CD4-positive, alpha-beta memory T cell (primary cell): ENCODE measurements around the gene MGAM2. TPM values are rescaled to one million over a fixed set of nuclear protein-coding genes. Genes with fewer than 3 reads are reported as not detected.

Experiments used
- CTCF ChIA-PET: fragments of 350-600 bp; sonication (Branson Sonifier 250); formaldehyde crosslinking; loops from one replicate; lab custom pipeline; 2021; ENCODE audit warnings: inconsistent platforms; ENCODE audit not compliant: partially characterized antibody; lab: Charles Lee
- POLR2A ChIA-PET: fragments of 350-600 bp; sonication (Branson Sonifier 250); formaldehyde crosslinking; loops from one replicate; lab custom pipeline; 2021; ENCODE audit not compliant: partially characterized antibody; lab: Charles Lee
- DNase-seq, 5 donors: peaks; one replicate each; pipeline versions ENCODE4 v3.0.0 to v3.0.0-alpha.2; 2020 to 2022; ENCODE audit warnings: mixed read lengths in 1 of 5
- H3K27ac ChIP-seq: one replicate; pipeline ENCODE4 v1.7.0; 2013; ENCODE audit warnings: low read depth, low read length
- H3K27me3 ChIP-seq: 2 replicates; pipeline ENCODE4 v1.7.0; 2013; ENCODE audit warnings: mild to moderate bottlenecking, low read length, moderate library complexity; ENCODE audit not compliant: insufficient read depth
- H3K36me3 ChIP-seq: 2 replicates; pipeline ENCODE4 v1.7.0; 2013; ENCODE audit warnings: mild to moderate bottlenecking, low read length, moderate library complexity; ENCODE audit not compliant: insufficient read depth
- H3K4me1 ChIP-seq: 2 replicates; pipeline ENCODE4 v1.7.0; 2013; ENCODE audit warnings: mild to moderate bottlenecking, low read length, moderate library complexity; ENCODE audit not compliant: insufficient read depth
- H3K4me3 ChIP-seq, 2 donors: one replicate each; pipeline ENCODE4 v1.7.0; 2013; ENCODE audit warnings: low read length in 2 of 2, mild to moderate bottlenecking in 1 of 2
- H3K9me3 ChIP-seq, 2 donors: one replicate each; pipeline ENCODE4 v1.7.0; 2013; ENCODE audit warnings: low read length in 2 of 2, control low read depth in 1 of 2; ENCODE audit not compliant: control insufficient read depth in 1 of 2
- H3K27ac Mint-ChIP-seq, 7 donors: one replicate each; pipeline ENCODE4 v1.8.0; 2020 to 2021; ENCODE audit warnings: mixed read lengths in 7 of 7, mild to moderate bottlenecking in 6 of 7, inconsistent platforms in 3 of 7, moderate library complexity in 3 of 7
- H3K27me3 Mint-ChIP-seq, 2 donors: one replicate each; pipeline ENCODE4 v1.8.0; 2020 to 2021; ENCODE audit warnings: mixed read lengths in 2 of 2
- H3K36me3 Mint-ChIP-seq, 2 donors: one replicate each; pipeline ENCODE4 v1.8.0; 2020 to 2021; ENCODE audit warnings: mixed read lengths in 2 of 2, inconsistent platforms in 1 of 2, mild to moderate bottlenecking in 1 of 2
- H3K4me1 Mint-ChIP-seq, 4 donors: one replicate each; pipeline ENCODE4 v1.8.0; 2020 to 2021; ENCODE audit warnings: mixed read lengths in 4 of 4, mild to moderate bottlenecking in 1 of 4
- H3K4me3 Mint-ChIP-seq, 8 donors: one replicate each; pipeline ENCODE4 v1.8.0; 2020 to 2021; ENCODE audit warnings: mixed read lengths in 8 of 8, mild to moderate bottlenecking in 7 of 8, moderate library complexity in 6 of 8, inconsistent platforms in 3 of 8
- H3K9me3 Mint-ChIP-seq, 8 donors: one replicate each; pipeline ENCODE4 v1.8.0; 2020 to 2021; ENCODE audit warnings: mixed read lengths in 8 of 8, mild to moderate bottlenecking in 5 of 8, inconsistent platforms in 3 of 8, moderate library complexity in 1 of 8
- intact Hi-C: fragments of 100-400 bp; cut with micrococcal nuclease; formaldehyde crosslinking; loops from one replicate; pipeline ENCODE4 v1.15.1; 2023
- polyA plus RNA-seq, 2 donors: library from polyadenylated mRNA; unstranded; fragments of 300-500 nt; fragmentation: Illumina TruSeq; gene quantifications; one replicate each; pipeline ENCODE4 v1.2.3, GENCODE V29; 2021
- total RNA-seq, 2 experiments: library from RNA; stranded (reverse); gene quantifications; one replicate each; pipeline ENCODE4 v1.2.3, GENCODE V29; 2021

The MGAM2 gene
- total and polyA plus RNA-seq, 4 experiments from 2014 or later, result not detected

DNA sequence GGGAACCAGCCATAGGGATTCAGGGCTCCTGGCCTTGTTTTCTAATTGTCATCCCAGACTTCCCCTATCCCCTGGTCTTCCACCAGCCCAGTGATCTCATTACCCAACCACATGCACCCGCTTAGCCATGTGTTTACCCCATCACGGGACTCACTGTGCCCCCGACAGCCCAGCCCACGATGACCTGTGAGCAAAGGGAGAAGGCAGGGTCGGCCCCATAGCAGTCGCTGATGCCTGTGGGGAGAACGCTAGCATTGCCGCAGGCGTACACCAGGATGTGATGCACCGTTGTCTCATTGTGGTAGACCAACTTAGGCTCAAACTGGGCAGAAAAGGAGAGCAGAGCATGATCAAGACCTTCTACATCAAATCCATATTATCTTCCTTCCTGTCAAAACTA is 132.3 kb downstream of the MGAM2 start:
- ChIA-PET CTCF (no interaction called here), POLR2A (no interaction called here)
- no peak for DNase-seq
- Histone ChIP-seq H3K9me3 (no peaks in the 10 kb centered on the region), H3K4me3 (no peak overlapping the region), H3K36me3 (no peaks in the 10 kb centered on the region), H3K4me1 (no peaks in the 10 kb centered on the region), H3K27me3 (no peaks in the 10 kb centered on the region), H3K27ac (no peak overlapping the region)
- intact Hi-C loops, result no loop called here
- Mint-ChIP-seq H3K4me1 (no peaks in the 10 kb centered on the region), H3K9me3 (peaks cover 0 to 1% (median 0%) of the 10 kb centered on the region in 8 donors), H3K27ac (no peak overlapping the region), H3K36me3 (no peaks in the 10 kb centered on the region), H3K4me3 (no peak overlapping the region), H3K27me3 (peaks cover 8 to 16% of the 10 kb centered on the region in 2 donors)

DNA sequence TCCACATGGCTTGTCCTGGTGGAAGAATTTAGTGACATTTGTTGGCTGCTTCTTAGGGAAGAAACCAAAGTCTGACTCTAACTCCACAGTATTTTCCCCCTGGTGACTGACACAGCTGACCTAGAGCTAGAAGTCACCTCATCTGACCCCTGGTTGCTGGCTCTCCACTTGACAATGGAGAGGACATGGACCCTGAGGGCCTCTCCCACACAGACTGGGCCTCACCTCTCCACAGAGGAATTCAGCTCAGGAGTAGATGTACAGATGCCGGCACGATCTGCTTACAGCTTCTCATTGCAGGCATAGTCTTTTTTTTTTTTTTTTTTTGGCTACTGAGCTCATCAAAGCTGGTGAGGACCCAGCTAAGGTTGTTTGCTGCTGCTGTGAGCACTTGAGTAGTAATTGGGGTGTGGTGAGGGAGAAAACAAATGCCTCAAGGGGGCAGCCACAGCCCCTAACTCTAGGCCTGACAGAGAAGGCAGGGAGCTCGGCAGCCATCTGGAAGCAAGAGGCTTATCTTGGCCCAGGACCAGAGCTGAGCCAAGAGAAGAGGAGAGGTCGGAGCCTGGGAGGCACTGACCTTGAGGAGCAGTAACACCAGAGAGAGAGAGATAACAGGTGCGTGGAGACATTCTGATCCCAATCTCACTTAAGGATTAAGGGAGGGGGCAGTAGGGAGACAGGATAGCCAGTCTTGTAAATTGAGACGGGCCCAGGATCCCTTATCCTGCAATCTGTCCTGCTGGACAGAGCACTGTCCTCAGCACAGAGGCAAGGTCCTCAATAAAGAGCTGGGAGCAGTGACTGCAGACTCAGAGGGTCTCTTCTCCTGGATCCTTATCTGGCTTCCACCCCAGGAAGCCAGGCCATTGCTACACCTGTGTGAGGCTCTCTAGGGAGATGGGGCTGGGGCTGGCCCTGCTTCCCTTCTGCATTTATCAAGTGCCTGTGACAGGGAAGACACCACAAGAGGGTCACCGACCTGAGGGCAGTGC is 136.9 kb downstream of the MGAM2 start:
- no peak overlapping the region for H3K27ac Mint-ChIP-seq
- no peaks in the 10 kb centered on the region for H3K27me3 ChIP-seq
- intact Hi-C loops, result no loop called here
- no peak for DNase-seq
- no peak overlapping the region for H3K4me3 Mint-ChIP-seq
- H3K4me1 Mint-ChIP-seq, result no peaks in the 10 kb centered on the region
- POLR2A ChIA-PET, result no interaction called here
- H3K9me3 ChIP-seq, result no peaks in the 10 kb centered on the region
- peaks cover 1 to 12% of the 10 kb centered on the region in 2 donors for H3K27me3 Mint-ChIP-seq
- no peak overlapping the region for H3K27ac ChIP-seq
- H3K9me3 Mint-ChIP-seq, result peaks cover 0 to 1% (median 0%) of the 10 kb centered on the region in 8 donors
- CTCF ChIA-PET, result interaction anchor here (0.6 kb wide), 1 partner anchor 755 kb away, joined by 3 read pairs; no protein-coding TSS in a partner anchor
- no peaks in the 10 kb centered on the region for H3K36me3 Mint-ChIP-seq
- no peak overlapping the region for H3K4me3 ChIP-seq
- no peaks in the 10 kb centered on the region for H3K4me1 ChIP-seq
- no peaks in the 10 kb centered on the region for H3K36me3 ChIP-seq

DNA sequence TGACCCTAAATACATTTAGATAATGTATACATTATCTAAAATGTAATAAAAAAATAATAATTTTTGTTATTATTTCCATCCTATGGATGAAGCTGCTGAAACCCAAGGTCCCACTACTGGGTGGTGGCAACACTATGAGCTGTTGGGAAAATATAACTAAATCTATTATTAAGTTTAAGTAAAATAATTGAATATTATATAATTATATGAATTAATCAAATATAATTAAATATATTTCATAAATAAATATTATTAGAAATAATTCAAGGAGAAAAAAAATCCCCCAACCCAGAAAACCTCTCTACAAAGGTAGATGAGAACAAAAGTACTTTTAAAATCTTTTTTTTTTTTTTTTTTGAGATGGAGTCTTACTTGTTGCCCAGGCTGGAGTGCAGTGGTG is 138.4 kb downstream of the MGAM2 start:
- no peak overlapping the region for H3K27ac ChIP-seq
- no peaks in the 10 kb centered on the region for H3K9me3 ChIP-seq
- H3K27me3 ChIP-seq, result no peaks in the 10 kb centered on the region
- intact Hi-C loops, result no loop called here
- no peaks in the 10 kb centered on the region for H3K4me1 Mint-ChIP-seq
- H3K4me3 ChIP-seq, result no peak overlapping the region
- H3K27ac Mint-ChIP-seq, result no peak overlapping the region
- ChIA-PET POLR2A (no interaction called here), CTCF (interaction anchor here (1.1 kb wide), 1 partner anchor 19 kb away, joined by 3 read pairs; no protein-coding TSS in a partner anchor)
- H3K36me3 Mint-ChIP-seq, result no peaks in the 10 kb centered on the region
- no peaks in the 10 kb centered on the region for H3K36me3 ChIP-seq
- DNase-seq, result no peak
- no peaks in the 10 kb centered on the region for H3K4me1 ChIP-seq
- H3K9me3 Mint-ChIP-seq, result no peaks in the 10 kb centered on the region
- peaks cover 1 to 4% of the 10 kb centered on the region in 2 donors for H3K27me3 Mint-ChIP-seq
- no peak overlapping the region for H3K4me3 Mint-ChIP-seq

DNA sequence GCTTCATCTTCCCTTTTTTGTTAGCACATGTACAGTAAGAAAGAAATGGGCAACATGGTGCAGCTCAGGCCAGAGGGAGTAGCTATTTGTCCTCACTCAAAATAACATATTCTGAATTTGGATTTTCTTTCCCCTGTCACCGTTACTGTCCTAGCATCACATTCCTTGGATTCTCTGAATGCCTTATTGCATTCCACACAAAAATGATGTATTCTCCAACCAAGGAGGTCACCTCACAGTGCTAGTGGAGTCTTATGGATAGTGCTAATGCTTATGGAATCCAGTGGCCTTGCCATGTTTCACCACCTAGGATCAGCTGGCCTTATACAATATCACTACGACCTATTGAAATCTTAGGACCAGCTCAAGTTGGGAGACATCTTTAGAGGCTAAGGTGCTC is 139.2 kb downstream of the MGAM2 start:
- ChIA-PET POLR2A (no interaction called here), CTCF (interaction anchor here (1.1 kb wide), 1 partner anchor 20 kb away, joined by 3 read pairs; no protein-coding TSS in a partner anchor)
- Mint-ChIP-seq H3K27ac (no peak overlapping the region), H3K9me3 (no peaks in the 10 kb centered on the region), H3K4me3 (no peak overlapping the region), H3K36me3 (no peaks in the 10 kb centered on the region), H3K27me3 (peaks cover 0 to 1% of the 10 kb centered on the region in 2 donors), H3K4me1 (no peaks in the 10 kb centered on the region)
- no peak for DNase-seq
- Histone ChIP-seq H3K27me3 (no peaks in the 10 kb centered on the region), H3K27ac (no peak overlapping the region), H3K36me3 (no peaks in the 10 kb centered on the region), H3K4me1 (no peaks in the 10 kb centered on the region), H3K9me3 (no peaks in the 10 kb centered on the region), H3K4me3 (no peak overlapping the region)
- intact Hi-C loops, result no loop called here

DNA sequence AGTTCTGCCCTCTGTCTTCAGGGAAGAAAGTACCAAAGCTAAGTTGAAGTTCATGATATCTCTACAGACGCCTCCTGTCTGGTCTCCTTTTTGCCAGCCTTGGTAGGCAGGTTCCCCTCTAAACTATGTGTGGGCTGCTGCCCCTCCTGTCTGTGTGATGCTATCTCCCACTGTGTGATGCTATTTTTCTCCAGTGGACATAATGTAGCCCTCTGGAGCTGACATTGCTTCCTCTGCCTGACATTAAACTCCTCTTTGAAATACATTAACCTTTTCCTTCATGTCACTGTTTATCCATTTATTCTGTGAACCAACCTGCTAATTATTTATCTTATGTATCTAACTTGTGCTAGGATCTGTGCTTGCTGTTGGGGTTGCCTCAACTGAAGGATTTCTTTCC is 146.4 kb downstream of the MGAM2 start, which contains the start of gene PRSS58:
Gene PRSS58, minus strand, starts transcription at position 101 of the 400 bp plus-strand sequence. CDS start 351 bp downstream, outside the sequence.
- Histone ChIP-seq H3K9me3 (no peaks in the 10 kb centered on the region), H3K4me1 (no peaks in the 10 kb centered on the region), H3K27ac (no peak within 1 kb of the TSS), H3K27me3 (no peaks in the 10 kb centered on the region), H3K4me3 (no peak within 1 kb of the TSS), H3K36me3 (no peaks in the 10 kb centered on the region)
- DNase-seq, result no peak
- peaks cover 0 to 8% of the 10 kb centered on the region in 2 donors for H3K27me3 Mint-ChIP-seq
- H3K9me3 Mint-ChIP-seq, result peaks cover 0 to 5% (median 0%) of the 10 kb centered on the region in 8 donors
- H3K27ac Mint-ChIP-seq, result no peak within 1 kb of the TSS
- intact Hi-C loops, result no loop called here
- CTCF ChIA-PET, result no interaction called here
- no peaks in the 10 kb centered on the region for H3K4me1 Mint-ChIP-seq
- POLR2A ChIA-PET, result no interaction called here
- no peak within 1 kb of the TSS for H3K4me3 Mint-ChIP-seq
- H3K36me3 Mint-ChIP-seq, result no peaks in the 10 kb centered on the region

DNA sequence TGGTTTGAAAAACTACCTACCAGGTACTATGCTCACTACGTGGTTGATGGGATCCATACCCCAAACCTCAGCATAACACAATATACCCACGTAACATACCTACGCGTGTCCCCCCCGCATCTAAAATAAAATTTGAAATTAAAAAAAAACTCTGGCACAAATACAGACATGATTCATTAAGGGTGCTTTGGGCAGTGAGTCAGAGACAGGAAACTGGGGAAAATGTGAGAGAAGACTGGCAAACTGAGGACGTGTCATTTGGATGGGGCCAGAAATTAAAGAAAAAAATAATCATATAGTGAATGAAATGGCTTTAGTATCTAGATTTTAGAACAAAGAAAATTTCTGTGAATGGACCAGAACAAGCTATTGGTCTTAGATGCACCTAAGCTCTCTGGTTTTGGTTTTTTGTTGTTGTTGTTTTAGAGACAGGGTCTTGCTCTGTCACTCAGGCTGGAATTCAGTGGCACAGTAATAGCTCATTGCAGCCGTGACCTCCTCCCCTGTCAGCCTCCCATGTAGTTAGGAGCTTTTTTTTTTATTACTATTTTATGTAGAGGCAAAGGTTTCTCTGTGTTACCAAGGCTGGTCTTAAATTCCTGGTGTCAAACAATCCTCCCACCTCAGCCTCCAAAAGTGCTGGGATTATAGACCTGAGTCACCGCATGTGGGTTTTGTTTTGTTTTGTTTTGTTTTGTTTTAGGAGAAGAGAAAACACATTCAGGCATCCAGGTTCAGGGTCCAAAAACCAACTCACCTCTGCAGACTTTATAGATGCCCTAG is 152.3 kb downstream of the MGAM2 start:
- no peaks in the 10 kb centered on the region for H3K9me3 ChIP-seq
- H3K4me3 Mint-ChIP-seq, result no peak overlapping the region
- intact Hi-C loops, result no loop called here
- CTCF ChIA-PET, result no interaction called here
- no peak overlapping the region for H3K4me3 ChIP-seq
- H3K9me3 Mint-ChIP-seq, result peaks cover 0 to 5% (median 0%) of the 10 kb centered on the region in 8 donors
- no peaks in the 10 kb centered on the region for H3K4me1 Mint-ChIP-seq
- H3K36me3 ChIP-seq, result no peaks in the 10 kb centered on the region
- no peaks in the 10 kb centered on the region for H3K4me1 ChIP-seq
- H3K27ac ChIP-seq, result no peak overlapping the region
- H3K36me3 Mint-ChIP-seq, result no peaks in the 10 kb centered on the region
- no peak overlapping the region for H3K27ac Mint-ChIP-seq
- H3K27me3 ChIP-seq, result no peaks in the 10 kb centered on the region
- POLR2A ChIA-PET, result no interaction called here
- H3K27me3 Mint-ChIP-seq, result peaks cover 15 to 27% of the 10 kb centered on the region in 2 donors
- no peak for DNase-seq
